A172 (cell line): ENCODE data around the gene MITD1. TPM values are rescaled to one million over a fixed set of nuclear protein-coding genes. Genes with fewer than 3 reads are reported as not detected.
"Not testable (repeated sequence)": the region's sequence is repeated elsewhere in the genome, so short reads cannot be mapped to it uniquely, and the experiment has no call there.

ENCODE experiments used
- DNase-seq: peaks from one replicate; pipeline ENCODE4 v3.0.0-alpha.2; 2015; ENCODE audit warnings: low spot score
- total RNA-seq: library from RNA; depleted of rRNA; stranded (reverse); fragments of >200 nt; shearing (Covaris generic); gene quantifications from 2 replicates; pipeline ENCODE4 v1.2.3, GENCODE V29; 2014; rRNA removed

MITD1 gene
- 79.9 and 80.1 TPM in 2 replicates for total RNA-seq

DNA sequence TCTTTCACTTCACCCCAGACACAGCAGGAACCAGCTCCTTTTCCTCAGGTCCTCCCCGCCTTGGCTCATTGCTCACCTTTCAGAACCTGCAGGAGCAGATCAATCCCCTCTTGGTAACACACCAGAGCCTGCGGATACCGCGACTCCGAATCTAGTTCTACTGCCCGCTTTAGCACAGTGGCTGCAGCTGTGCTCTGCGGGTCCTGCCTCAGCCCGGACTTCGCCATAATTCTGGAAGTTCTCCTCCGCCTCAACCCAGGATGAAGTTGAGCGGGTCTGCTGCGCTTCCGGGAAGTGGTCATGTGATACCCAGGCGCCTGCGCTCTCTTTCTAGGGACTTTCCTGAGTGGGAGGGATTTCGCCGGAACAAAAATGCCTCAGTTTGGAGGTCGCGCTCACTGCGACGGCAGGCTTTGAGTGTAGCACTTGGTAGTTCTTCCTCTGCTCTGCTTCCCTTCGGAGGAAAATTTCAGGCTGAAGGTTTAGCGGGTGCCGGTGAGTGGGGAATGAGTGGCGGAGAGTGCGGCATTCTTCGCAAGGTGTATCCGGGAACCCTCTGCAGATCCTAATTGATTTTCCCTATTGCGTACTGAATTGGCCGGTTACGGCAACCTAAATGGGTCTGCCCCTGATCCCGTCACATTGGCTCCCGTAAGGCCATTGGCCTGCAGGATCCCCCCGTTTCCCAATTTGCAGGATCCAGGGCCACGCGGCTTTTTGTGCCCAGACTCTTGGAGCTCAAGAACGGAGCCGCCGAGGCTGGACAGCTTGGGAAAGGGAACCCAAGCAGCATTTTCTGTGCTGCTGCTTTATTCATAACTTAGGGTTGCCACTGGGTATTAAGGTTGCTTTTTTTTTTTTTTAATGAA, at the start of gene MITD1, which contains the start of gene MRPL30:
TSS of gene MITD1 (minus strand) at position 304 of the 869 bp plus-strand sequence. CDS start at position 227, 77 bp downstream.
TSS of gene MRPL30 (plus strand) at position 430 of the 869 bp plus-strand sequence. CDS start 5,020 bp downstream, outside the sequence.
- peak; percentile 97 for DNase-seq

GRCh38 chr2:99217929-99218501, 37.2 kb upstream of the MITD1 start:
- no peak for DNase-seq

DNA sequence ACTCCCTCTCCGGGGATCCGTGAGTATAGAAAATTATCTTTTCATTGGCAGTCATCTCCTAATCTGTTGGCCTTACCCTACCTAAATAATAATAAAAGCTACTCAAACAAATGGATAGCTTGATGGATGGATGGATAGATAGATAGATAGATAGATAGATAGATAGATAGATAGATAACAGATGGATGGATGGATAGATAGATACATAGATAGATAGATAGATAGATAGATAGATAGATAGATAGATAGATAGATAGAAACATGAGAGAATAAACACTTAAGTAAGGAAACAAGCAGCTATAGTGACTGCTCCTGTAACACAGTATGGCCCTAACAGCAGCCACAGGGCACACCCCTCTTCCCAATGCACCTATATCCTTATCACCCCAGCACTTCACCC, 35.2 kb upstream of the MITD1 start:
- no peak for DNase-seq

- no peak for DNase-seq
Measured at GRCh38 chr2:99205491-99205890, 24.6 kb upstream of the MITD1 start.

DNA sequence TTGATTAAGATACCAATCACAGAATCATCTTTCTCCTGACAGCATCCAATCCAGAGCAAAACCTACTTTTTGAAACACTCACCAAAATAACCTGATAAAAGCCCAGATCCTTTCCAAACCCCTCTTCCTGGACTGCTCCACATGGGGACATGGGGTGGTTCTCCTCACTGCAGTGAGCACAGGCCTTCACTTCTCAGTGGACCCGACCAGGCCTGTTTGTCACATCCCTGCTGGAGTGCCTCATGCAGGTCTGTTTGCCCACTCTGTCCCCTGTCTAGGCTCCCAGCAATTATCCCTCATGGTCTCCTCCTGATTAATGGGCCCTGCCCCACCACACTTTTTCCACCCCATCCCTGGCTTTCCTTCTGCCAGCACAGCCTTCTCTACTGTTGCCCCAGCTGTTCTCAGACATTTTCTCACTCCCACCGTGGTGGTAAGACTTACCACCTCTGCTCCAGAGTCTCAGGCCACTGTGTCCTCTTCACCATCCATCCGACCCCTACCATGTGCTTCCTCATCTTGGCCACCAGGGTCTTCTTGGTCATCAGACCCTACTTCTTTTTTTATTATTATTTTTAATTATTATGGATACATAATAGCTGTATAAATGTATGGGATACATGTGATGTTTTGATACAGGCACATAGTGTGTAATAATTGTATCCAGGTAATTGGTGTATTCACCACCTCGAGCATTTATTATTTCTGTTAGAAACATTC, 21.3 kb upstream of the MITD1 start:
- DNase-seq: no peak

GRCh38 chr2:99200076-99200800, 19.4 kb upstream of the MITD1 start:
- no peak for DNase-seq

DNA sequence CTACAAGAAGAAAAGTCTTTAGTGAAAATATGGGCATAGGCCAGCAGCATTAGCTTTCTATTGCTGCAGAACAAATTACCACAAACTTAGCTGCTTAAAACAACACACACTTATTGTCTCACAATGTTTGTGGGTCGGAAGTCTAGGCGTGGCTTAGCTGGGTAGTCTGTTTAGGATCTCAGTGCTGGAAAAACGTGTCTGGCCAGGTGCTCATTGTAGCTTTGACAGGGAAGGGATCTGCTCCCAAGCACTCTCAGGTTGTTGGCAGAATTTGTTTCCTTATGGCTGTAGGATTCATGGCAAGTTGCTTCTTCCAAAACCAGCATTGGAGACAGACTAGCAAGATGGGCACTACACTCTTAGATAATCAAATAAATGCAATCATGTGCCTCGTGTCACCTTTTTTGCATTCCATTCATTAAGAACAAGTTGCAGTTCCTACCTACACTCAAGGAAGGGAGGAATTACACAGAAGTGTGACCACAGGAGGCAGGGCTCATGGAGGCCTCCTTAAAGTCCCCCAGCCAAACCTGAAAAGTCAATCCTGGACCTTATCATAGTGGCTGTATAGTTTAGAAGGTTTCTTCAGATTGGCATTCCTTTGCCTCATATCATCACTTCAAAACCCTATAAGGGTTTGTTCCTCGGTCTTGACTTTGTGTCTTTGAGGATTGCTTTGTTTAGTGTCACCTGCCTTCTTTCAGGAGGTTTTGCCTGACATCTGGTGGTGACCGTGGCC, 17.4 kb upstream of the MITD1 start:
- no peak for DNase-seq

DNA sequence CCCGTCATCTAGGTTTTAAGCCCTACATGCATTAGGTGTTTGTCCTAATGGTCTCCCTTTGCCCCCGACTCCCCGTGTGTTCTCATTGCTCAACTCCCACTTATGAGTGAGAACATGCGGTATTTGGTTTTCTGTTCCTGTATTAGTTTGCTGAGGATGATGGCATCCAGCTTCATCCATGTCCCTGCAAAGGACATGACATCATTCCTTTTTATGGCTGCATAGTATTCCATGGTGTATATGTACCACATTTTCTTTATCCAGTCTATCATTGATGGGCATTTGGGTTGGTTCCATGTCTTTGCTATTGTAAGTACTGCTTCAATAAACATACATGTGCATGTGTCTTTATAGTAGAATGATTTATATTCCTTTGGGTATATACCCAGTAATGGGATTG, 11.5 kb upstream of the MITD1 start:
- not testable (repeated sequence) for DNase-seq

GRCh38 chr2:99190548-99190947, 9.7 kb upstream of the MITD1 start:
- DNase-seq: no peak

DNA sequence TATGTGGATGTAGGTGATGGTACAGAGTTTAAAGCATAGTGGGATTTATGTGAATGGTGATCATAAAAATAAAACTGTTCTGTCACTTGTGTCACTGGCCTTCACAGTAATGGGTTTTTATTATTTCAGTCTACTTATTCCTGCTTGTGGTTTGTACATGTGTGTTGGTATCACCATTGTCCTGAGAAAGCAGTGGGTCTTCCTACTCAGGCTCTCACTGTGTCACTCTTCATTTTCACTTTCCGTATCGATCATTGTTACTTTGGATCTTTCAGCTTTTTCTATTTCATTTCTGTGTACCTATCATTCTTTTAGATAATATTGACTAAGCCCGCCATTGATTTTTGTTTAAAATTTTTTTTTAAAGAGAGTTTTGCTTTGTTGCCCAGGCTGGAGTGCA, 7.5 kb upstream of the MITD1 start:
- DNase-seq: no peak

- no peak for DNase-seq
Measured at GRCh38 chr2:99187011-99187410, 6.2 kb upstream of the MITD1 start.

DNA sequence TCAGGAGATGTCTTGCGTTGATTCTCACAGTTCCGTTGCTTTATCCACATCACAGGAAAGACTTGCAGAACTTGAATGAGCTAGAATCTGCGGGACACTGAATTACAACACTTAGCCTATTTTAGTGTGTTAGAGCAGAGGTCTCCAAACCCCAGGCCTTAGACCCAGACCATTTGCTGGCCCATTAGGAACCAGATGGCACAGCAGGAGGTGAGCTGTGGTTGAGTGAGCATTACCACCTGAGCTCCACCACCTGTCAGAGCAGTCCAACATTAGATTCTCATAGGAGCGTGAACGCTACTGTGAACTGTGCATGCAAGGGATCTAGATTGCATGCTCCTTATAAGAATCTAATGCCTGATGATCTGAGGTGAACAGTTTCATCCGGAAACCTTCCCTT, 4.0 kb upstream of the MITD1 start:
- no peak for DNase-seq

DNA sequence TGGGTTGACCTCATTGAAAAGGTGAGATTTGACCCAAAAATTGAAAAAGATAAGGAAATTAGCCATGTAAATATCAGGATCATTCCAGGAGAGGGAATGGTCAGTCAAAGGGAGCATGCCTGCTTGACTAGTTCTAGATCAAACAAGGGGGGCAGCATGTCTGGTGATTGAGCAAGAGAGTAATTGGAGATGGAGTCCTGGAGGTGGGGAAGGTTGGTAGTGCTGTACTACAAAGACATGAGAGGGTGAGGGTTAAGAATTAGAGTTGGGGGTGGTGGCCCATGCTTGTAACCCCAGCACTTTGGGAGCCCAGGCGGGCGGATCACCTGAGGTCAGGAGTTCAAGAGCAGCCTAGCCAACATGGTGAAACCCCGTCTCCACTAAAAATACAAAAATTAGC, 2.2 kb upstream of the MITD1 start:
- no peak for DNase-seq

DNA sequence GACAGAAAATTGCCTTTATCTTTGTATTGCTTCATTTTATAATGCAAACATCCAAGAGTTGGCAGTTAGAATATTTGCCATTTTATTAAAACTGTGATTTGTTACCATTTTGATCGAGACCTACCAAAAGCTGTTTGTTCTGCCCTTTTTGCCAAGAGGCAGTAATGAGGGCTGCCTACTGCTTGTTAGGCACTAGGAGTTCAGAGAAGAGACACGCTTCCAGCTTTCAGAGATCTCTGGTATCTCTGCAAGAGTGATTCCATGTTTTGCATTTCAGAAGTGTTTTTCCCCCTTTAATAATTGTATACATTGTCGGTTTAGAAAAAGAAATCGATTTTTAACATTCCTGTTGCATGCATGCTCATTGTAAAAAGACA, 754 bp upstream of the MITD1 start:
- no peak for DNase-seq

DNA sequence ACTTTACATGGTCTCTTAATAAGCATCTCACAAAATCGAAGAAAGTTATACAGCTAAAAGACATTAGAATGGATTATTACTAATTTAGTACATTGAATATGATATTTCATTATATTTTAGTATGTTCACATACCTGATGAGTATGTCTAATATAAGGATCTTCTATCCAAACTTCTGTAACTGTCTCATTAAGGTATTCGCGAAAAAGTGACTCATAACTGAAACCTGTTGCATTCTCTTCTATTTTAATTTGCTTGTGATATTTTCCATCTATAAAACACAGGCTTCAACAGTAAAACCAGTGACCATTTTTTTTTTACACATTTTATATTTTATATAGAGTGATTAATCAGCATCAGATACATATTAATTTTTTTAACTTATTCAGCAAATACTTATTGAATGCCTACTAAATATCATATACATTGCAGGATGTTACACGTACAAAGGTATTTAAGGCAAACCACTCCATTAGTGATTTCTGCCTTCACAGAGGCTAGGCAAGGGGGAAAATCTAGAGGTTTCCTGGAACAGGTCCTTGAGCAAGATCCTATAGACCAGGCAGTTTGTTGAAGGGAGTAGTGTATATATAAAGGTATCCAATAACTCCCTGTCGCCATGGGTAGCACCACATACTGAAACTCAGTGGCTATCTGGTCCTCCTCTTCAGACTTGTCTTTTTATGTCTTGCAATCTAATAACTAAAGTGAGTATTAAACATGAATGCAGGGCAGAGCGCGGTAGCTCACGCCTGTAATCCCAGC, 9.3 kb downstream of the MITD1 start:
- no peak for DNase-seq

DNA sequence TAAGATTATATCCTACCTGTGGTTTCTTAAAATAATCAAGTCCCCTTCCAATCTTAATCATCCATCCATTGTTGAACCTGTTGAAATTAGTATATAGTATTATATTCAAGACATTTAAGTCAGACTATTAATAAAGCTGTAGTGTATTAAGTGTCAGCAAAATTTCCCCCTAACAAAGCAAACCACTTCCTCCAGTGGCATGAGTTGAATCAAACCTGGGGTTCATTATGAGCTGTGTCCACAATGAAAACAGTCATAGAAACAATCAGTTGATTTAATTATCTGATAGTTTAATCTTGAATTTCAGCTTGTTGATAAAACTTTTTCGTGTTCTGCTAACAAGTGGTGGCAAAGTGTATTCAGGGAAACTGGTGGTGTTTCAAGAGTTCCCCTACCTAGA, 11.3 kb downstream of the MITD1 start:
- DNase-seq: no peak

DNA sequence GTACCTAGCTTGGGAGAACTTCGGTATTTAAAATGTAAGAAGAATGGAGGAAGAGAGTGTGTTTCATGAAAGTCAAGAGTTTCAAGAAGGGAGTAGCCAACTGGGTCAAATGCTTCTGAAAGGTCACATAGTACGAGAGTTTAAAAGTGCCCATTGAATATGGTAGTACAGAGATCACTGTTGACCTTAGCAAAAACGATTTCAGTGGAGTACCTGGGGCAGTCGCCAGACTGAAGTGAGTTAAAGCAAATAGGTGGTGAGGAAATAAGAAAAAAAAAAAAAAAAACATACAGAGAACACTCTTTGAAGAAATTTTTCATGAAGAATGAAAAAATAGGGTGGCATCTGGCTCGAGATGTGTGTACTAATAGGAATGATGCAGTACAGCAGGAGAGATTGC, 14.6 kb downstream of the MITD1 start:
- DNase-seq: no peak

DNA sequence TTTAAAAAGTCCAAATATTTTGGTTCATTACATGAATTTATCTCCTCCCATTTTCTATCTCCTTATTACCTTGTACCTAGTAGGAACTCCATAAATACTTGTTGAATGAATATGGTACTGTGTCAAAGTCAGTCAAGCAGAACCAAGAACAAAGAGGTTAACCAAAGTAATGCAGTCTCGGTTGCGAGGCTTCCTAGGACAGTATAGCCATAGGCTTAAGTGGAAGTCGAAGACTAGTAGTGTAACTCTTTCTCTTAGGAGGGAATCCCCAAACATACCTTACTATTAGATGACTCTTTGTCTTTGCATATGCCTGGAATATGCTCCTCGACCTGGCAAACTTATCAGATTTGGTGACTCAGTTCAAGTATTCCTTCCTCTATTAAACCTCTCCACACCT, 21.3 kb downstream of the MITD1 start:
- DNase-seq: no peak

DNA sequence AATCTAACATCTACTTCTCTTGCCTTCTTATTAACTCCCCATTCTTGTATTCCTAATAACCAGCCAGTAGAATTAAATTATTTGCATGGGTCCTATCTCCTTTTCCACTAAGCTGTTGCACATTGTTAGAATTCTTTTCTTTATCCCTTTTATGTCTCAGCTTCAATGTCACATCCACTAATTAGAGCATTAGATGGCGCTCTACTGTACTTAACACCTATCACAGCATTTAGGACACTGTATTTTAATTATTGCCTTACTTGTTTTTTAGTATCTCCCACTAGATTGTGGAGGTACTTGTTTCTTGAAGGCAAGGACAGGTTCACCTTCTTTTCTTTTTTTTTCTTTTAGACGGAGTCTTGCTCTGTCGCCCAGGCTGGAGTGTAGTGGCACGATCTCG, 22.3 kb downstream of the MITD1 start:
- DNase-seq: no peak

DNA sequence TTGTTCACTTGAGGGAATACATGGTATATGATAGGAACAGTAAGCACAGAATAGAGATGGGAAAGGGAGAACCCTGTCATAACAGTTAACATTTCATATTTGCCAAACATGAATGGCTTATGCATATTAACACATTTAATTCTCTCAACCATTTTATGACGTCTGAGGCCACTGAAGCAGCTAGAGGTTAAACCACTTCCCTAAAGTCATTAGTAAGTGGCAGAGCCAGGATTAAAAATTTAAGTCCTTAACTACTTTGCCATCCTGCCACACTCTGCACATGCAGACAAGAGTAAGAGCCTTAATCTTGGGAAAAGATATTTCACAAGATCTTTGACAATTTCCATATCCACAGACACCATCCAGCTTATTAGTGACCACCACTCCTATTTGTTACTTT, 24.0 kb downstream of the MITD1 start:
- no peak for DNase-seq
